ENCODE results near the gene PITPNM1. TPM values are rescaled to one million over a fixed set of nuclear protein-coding genes. Genes with fewer than 3 reads are reported as not detected.

PITPNM1 gene
- total RNA-seq, 2 experiments from 2014 or later = 90.0 to 94.8 TPM

- peaks cover 7% of the 10 kb centered on the region for H3K27me3 Mint-ChIP-seq
- ChIA-PET CTCF (no interaction called here), POLR2A (no interaction called here)
- no peaks in the 10 kb centered on the region for H3K36me3 ChIP-seq (ENCODE audit: insufficient read depth, low read length)
- no peaks in the 10 kb centered on the region for H3K36me3 Mint-ChIP-seq (ENCODE audit: low read depth)
- H3K4me3 ChIP-seq (ENCODE audit: low read length) = no peak overlapping the region
- DNase-seq (no peak), ATAC-seq (ENCODE audit: poor library complexity) (no peak)
- no peak overlapping the region for H3K27ac ChIP-seq (ENCODE audit: low read depth in 1 of 2, low read length in 2 of 2)
- no peak for TF ChIP-seq CTCF (IDR thresholded peaks at IDR 0.05)
- no peaks in the 10 kb centered on the region for H3K4me1 Mint-ChIP-seq (ENCODE audit: low read depth)
- intact Hi-C loops (cut with DNase I, micrococcal nuclease) = no loop called here
- no peak overlapping the region for H3K4me3 Mint-ChIP-seq
- no peak overlapping the region for H3K27ac Mint-ChIP-seq
- H3K4me1 ChIP-seq (ENCODE audit: insufficient read depth, low read length) = no peaks in the 10 kb centered on the region
- H3K9me3 Mint-ChIP-seq = no peaks in the 10 kb centered on the region
- H3K9me3 ChIP-seq (ENCODE audit: control insufficient read depth in 1 of 2, insufficient read depth in 1 of 2, low read length in 2 of 2) = peaks cover 0 to under 1% of the 10 kb centered on the region in 2 experiments
- H3K27me3 ChIP-seq (ENCODE audit: control insufficient read depth in 1 of 2, insufficient read depth in 2 of 2, low read length in 2 of 2) = no peaks in the 10 kb centered on the region
Measured at GRCh38 chr11:67528376-67528775, 23.2 kb upstream of the PITPNM1 start.

GRCh38 chr11:67525275-67525976 lies 20.3 kb upstream of the PITPNM1 start:
- no peaks in the 10 kb centered on the region for H3K27me3 ChIP-seq (ENCODE audit: control insufficient read depth in 1 of 2, insufficient read depth in 2 of 2, low read length in 2 of 2)
- CTCF ChIA-PET = no interaction called here
- Mint-ChIP-seq H3K27me3 (peaks cover 7% of the 10 kb centered on the region), H3K27ac (no peak overlapping the region), H3K4me3 (no peak overlapping the region), H3K4me1 (ENCODE audit: low read depth) (no peaks in the 10 kb centered on the region), H3K9me3 (no peaks in the 10 kb centered on the region), H3K36me3 (ENCODE audit: low read depth) (no peaks in the 10 kb centered on the region)
- no peaks in the 10 kb centered on the region for H3K4me1 ChIP-seq (ENCODE audit: insufficient read depth, low read length)
- intact Hi-C loops (cut with DNase I, micrococcal nuclease) = no loop called here
- no peak for DNase-seq
- no peaks in the 10 kb centered on the region for H3K36me3 ChIP-seq (ENCODE audit: insufficient read depth, low read length)
- POLR2A ChIA-PET = no interaction called here
- TF ChIP-seq CTCF (IDR thresholded peaks at IDR 0.05) = no peak
- H3K4me3 ChIP-seq (ENCODE audit: low read length) = no peak overlapping the region
- ATAC-seq (ENCODE audit: poor library complexity) = no peak
- no peaks in the 10 kb centered on the region for H3K9me3 ChIP-seq (ENCODE audit: control insufficient read depth in 1 of 2, insufficient read depth in 1 of 2, low read length in 2 of 2)
- H3K27ac ChIP-seq (ENCODE audit: low read depth in 1 of 2, low read length in 2 of 2) = no peak overlapping the region

- peaks cover 7% of the 10 kb centered on the region for H3K27me3 Mint-ChIP-seq
- Histone ChIP-seq H3K27me3 (ENCODE audit: control insufficient read depth in 1 of 2, insufficient read depth in 2 of 2, low read length in 2 of 2) (no peaks in the 10 kb centered on the region), H3K9me3 (ENCODE audit: control insufficient read depth in 1 of 2, insufficient read depth in 1 of 2, low read length in 2 of 2) (no peaks in the 10 kb centered on the region), H3K4me1 (ENCODE audit: insufficient read depth, low read length) (no peaks in the 10 kb centered on the region), H3K36me3 (ENCODE audit: insufficient read depth, low read length) (no peaks in the 10 kb centered on the region), H3K4me3 (ENCODE audit: low read length) (no peak overlapping the region), H3K27ac (ENCODE audit: low read depth in 1 of 2, low read length in 2 of 2) (no peak overlapping the region)
- H3K4me1 Mint-ChIP-seq (ENCODE audit: low read depth) = no peaks in the 10 kb centered on the region
- POLR2A ChIA-PET = no interaction called here
- no peaks in the 10 kb centered on the region for H3K9me3 Mint-ChIP-seq
- no peak overlapping the region for H3K27ac Mint-ChIP-seq
- TF ChIP-seq CTCF (IDR thresholded peaks at IDR 0.05) = no peak
- no peak overlapping the region for H3K4me3 Mint-ChIP-seq
- DNase-seq (no peak), ATAC-seq (ENCODE audit: poor library complexity) (no peak)
- CTCF ChIA-PET = no interaction called here
- intact Hi-C loops (cut with DNase I, micrococcal nuclease) = no loop called here
- no peaks in the 10 kb centered on the region for H3K36me3 Mint-ChIP-seq (ENCODE audit: low read depth)
Measured at GRCh38 chr11:67524480-67524808, 19.3 kb upstream of the PITPNM1 start.

All from CD4-positive, alpha-beta T cell (primary cell).